GM23338 (cell line): Measurements from ENCODE around the gene TGFBR3. TPM values are rescaled to one million over a fixed set of nuclear protein-coding genes. Genes with fewer than 3 reads are reported as not detected.

Experiments
- ATAC-seq: fragments of 200-7000 bp; cut with Tn5 transposase; 3 replicates; pipeline ENCODE4 v1.9.1; 2020
- DNase-seq: peaks from one replicate; pipeline ENCODE4 v3.0.0-alpha.2; 2015; ENCODE audit warnings: low spot score
- H2AFZ ChIP-seq: fragments of 200-600 bp; sonication (generic); 2 replicates; pipeline ENCODE4 v1.8.0; 2016; ENCODE audit warnings: antibody characterized with exemption, mild to moderate bottlenecking, moderate library complexity
- H3F3A ChIP-seq: fragments of 200-600 bp; sonication (generic); replicated peaks from 2 replicates; pipeline ENCODE4 v1.8.0; 2017; ENCODE audit warnings: antibody characterized with exemption, mixed run types, low read depth
- H3K27ac ChIP-seq: fragments of 200-600 bp; sonication (generic); 2 replicates; pipeline ENCODE4 v1.6.1; 2016; ENCODE audit warnings: low read depth
- H3K27me3 ChIP-seq: fragments of 200-600 bp; sonication (generic); 2 replicates; pipeline ENCODE4 v1.8.0; 2016; ENCODE audit warnings: mild to moderate bottlenecking, mixed run types, moderate library complexity; ENCODE audit not compliant: insufficient read depth
- H3K36me3 ChIP-seq: fragments of 200-600 bp; sonication (generic); 2 replicates; pipeline ENCODE4 v1.8.0; 2016; ENCODE audit warnings: mild to moderate bottlenecking; ENCODE audit not compliant: insufficient read depth
- H3K4me1 ChIP-seq: fragments of 200-600 bp; sonication (generic); 2 replicates; pipeline ENCODE4 v1.8.0; 2016; ENCODE audit warnings: mild to moderate bottlenecking, moderate library complexity; ENCODE audit not compliant: insufficient read depth
- H3K4me2 ChIP-seq: fragments of 200-600 bp; sonication (generic); 2 replicates; pipeline ENCODE4 v1.7.1; 2017; ENCODE audit warnings: mixed run types
- H3K4me3 ChIP-seq: fragments of 200-600 bp; sonication (generic); 2 replicates; pipeline ENCODE4 v1.6.1; 2016; ENCODE audit warnings: mixed run types
- H3K79me2 ChIP-seq: fragments of 200-600 bp; sonication (generic); replicated peaks from 2 replicates; pipeline ENCODE4 v1.8.0; 2017; ENCODE audit warnings: mild to moderate bottlenecking; ENCODE audit not compliant: insufficient read depth
- H3K9me2 ChIP-seq: fragments of 200-600 bp; sonication (generic); 2 replicates; pipeline ENCODE4 v1.8.0; 2017; ENCODE audit not compliant: insufficient read depth
- H4K20me1 ChIP-seq: fragments of 200-600 bp; sonication (generic); replicated peaks from 2 replicates; pipeline ENCODE4 v1.8.0; 2017; ENCODE audit warnings: mild to moderate bottlenecking; ENCODE audit not compliant: insufficient read depth
- H3K27ac Mint-ChIP-seq: 2 replicates; pipeline ENCODE4 v1.8.0; 2020; ENCODE audit warnings: inconsistent platforms, mild to moderate bottlenecking, moderate library complexity, mixed read lengths
- H3K27me3 Mint-ChIP-seq: 3 replicates; pipeline ENCODE4 v1.8.0; 2022; ENCODE audit warnings: low read depth, mild to moderate bottlenecking, moderate library complexity, mixed read lengths, inconsistent platforms; ENCODE audit not compliant: insufficient read depth, poor library complexity
- H3K36me3 Mint-ChIP-seq: 3 replicates; pipeline ENCODE4 v1.8.0; 2021; ENCODE audit warnings: low read depth, mild to moderate bottlenecking, inconsistent platforms, moderate library complexity, mixed read lengths
- H3K4me1 Mint-ChIP-seq: 3 replicates; pipeline ENCODE4 v1.8.0; 2020; ENCODE audit warnings: mild to moderate bottlenecking, inconsistent platforms, mixed read lengths
- H3K4me3 Mint-ChIP-seq: 3 replicates; pipeline ENCODE4 v1.8.0; 2021; ENCODE audit warnings: moderate library complexity, mild to moderate bottlenecking, inconsistent platforms, mixed read lengths
- H3K9me3 Mint-ChIP-seq: 3 replicates; pipeline ENCODE4 v1.8.0; 2020; ENCODE audit warnings: moderate library complexity, mild to moderate bottlenecking, inconsistent platforms, mixed read lengths
- CTCF ChIP-seq, 2 experiments: fragments of 200-600 bp in 1 of 2; sonication (generic) in 1 of 2; conservative IDR thresholded peaks; 2 replicates each; pipeline versions ENCODE4 v1.5.1 to v1.6.1; 2016 to 2017; ENCODE audit warnings: antibody characterized with exemption in 2 of 2, low read depth in 2 of 2, mild to moderate bottlenecking in 2 of 2, moderate library complexity in 1 of 2
- EZH2phosphoT487 ChIP-seq: fragments of 200-600 bp; sonication (generic); IDR thresholded peaks from one replicate; pipeline ENCODE4 v1.8.1; 2018; ENCODE audit warnings: antibody characterized with exemption; ENCODE audit not compliant: unreplicated experiment
- NANOG ChIP-seq: IDR thresholded peaks from 2 replicates; pipeline ENCODE4 v1.6.1; 2016; ENCODE audit warnings: antibody characterized with exemption, borderline replicate concordance
- POLR2AphosphoS5 ChIP-seq: IDR thresholded peaks from 2 replicates; pipeline ENCODE4 v1.6.1; 2016; ENCODE audit warnings: antibody characterized with exemption, low read depth
- STAT1 ChIP-seq: IDR thresholded peaks from one replicate; pipeline ENCODE4 v1.6.1; 2016; ENCODE audit warnings: antibody characterized with exemption; ENCODE audit not compliant: unreplicated experiment
- ZNF114 ChIP-seq: fragments of 250-450 bp; sonication (Bioruptor Pico); IDR thresholded peaks from 2 replicates; pipeline ENCODE4 v1.5.0; 2020; ENCODE audit warnings: mild to moderate bottlenecking, moderate library complexity
- ZNF331 ChIP-seq: fragments of 250-450 bp; sonication (Bioruptor Pico); IDR thresholded peaks from 2 replicates; pipeline ENCODE4 v1.5.0; 2020; ENCODE audit warnings: low read depth, mild to moderate bottlenecking, moderate library complexity
- ZNF462 ChIP-seq: fragments of 250-450 bp; sonication (Bioruptor Pico); IDR thresholded peaks from 2 replicates; pipeline ENCODE4 v1.5.0; 2020; ENCODE audit warnings: mild to moderate bottlenecking, moderate library complexity
- polyA plus RNA-seq: library from polyadenylated mRNA; unstranded; fragments of >200 nt; fragmentation: Nextera tagmentation; extraction: Ambion mirVana; gene quantifications from 2 replicates; pipeline ENCODE4 v1.2.1, GENCODE V29; 2016
- total RNA-seq: library from RNA; depleted of rRNA; stranded (reverse); fragments of >200 nt; shearing (Covaris generic); gene quantifications from 2 replicates; pipeline ENCODE4 v1.2.3, GENCODE V29; 2014
- TF ChIP-seq, protein P1 (sequence below): IDR thresholded peaks from one replicate; pipeline ENCODE4 v1.6.1; 2018; ENCODE audit warnings: antibody characterized with exemption; ENCODE audit not compliant: unreplicated experiment

Gene TGFBR3
- total and polyA plus RNA-seq, 2 experiments from 2014 or later = 1.7 to 2.9 TPM

DNA sequence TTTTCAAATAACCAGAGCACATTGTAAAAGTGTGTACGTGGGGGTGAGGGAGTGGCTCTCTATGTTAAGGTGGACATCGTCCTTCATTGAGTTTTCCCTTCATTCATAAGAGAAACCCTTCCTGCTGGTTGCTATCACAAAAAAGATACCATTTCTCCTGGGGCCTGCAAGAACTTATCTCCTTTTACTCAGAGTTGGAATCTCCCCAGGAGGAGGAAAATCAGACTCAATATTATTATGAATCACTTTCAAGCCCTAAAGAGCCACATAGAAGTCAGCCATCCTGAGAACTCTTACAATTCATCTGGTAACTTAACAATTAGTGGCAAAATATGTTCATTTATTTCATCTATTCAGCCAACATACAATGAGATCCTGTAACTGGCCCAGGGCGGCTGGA is 27.1 kb upstream of the TGFBR3 start (continued):
- TF ChIP-seq ZNF462 (no peak), POLR2AphosphoS5 (no peak), STAT1 (no peak)

GRCh38 chr1:91912266-91912665 is 26.3 kb upstream of the TGFBR3 start:
- H4K20me1 ChIP-seq = no peaks in the 10 kb centered on the region
- Mint-ChIP-seq H3K4me3 (no peak overlapping the region), H3K36me3 (no peaks in the 10 kb centered on the region), H3K9me3 (0 out of 3 replicates have a peak, but pooled peaks cover 3% of the 10 kb centered on the region), H3K27me3 (peaks cover 2% of the 10 kb centered on the region), H3K27ac (no peak overlapping the region), H3K4me1 (peaks cover 12% of the 10 kb centered on the region)
- H3K9me2 ChIP-seq = no peaks in the 10 kb centered on the region
- H3K4me2 ChIP-seq = no peak overlapping the region
- ATAC-seq = no peak
- no peak overlapping the region for H3K4me3 ChIP-seq
- H2AFZ ChIP-seq = no peak overlapping the region
- H3K36me3 ChIP-seq = no peaks in the 10 kb centered on the region
- no peak for DNase-seq
- H3K27me3 ChIP-seq = no peaks in the 10 kb centered on the region
- no peaks in the 10 kb centered on the region for H3K79me2 ChIP-seq
- H3F3A ChIP-seq = no peaks in the 10 kb centered on the region
- peaks cover 5% of the 10 kb centered on the region; the same call in 1 of the 2 replicates for H3K4me1 ChIP-seq
- H3K27ac ChIP-seq = no peak overlapping the region
- TF ChIP-seq, protein P1, sequence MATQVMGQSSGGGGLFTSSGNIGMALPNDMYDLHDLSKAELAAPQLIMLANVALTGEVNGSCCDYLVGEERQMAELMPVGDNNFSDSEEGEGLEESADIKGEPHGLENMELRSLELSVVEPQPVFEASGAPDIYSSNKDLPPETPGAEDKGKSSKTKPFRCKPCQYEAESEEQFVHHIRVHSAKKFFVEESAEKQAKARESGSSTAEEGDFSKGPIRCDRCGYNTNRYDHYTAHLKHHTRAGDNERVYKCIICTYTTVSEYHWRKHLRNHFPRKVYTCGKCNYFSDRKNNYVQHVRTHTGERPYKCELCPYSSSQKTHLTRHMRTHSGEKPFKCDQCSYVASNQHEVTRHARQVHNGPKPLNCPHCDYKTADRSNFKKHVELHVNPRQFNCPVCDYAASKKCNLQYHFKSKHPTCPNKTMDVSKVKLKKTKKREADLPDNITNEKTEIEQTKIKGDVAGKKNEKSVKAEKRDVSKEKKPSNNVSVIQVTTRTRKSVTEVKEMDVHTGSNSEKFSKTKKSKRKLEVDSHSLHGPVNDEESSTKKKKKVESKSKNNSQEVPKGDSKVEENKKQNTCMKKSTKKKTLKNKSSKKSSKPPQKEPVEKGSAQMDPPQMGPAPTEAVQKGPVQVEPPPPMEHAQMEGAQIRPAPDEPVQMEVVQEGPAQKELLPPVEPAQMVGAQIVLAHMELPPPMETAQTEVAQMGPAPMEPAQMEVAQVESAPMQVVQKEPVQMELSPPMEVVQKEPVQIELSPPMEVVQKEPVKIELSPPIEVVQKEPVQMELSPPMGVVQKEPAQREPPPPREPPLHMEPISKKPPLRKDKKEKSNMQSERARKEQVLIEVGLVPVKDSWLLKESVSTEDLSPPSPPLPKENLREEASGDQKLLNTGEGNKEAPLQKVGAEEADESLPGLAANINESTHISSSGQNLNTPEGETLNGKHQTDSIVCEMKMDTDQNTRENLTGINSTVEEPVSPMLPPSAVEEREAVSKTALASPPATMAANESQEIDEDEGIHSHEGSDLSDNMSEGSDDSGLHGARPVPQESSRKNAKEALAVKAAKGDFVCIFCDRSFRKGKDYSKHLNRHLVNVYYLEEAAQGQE = no peak
- TF ChIP-seq POLR2AphosphoS5 = no peak
- TF ChIP-seq EZH2phosphoT487 = no peak
- no peak for TF ChIP-seq ZNF114 (CRISPR knock-in tag)
- no peak for TF ChIP-seq CTCF (conservative IDR thresholded peaks at IDR 0.05; ENCODE audit: low read depth in 2 of 2)
- no peak for TF ChIP-seq NANOG
- TF ChIP-seq ZNF331 = no peak
